ENCODE measurements around the gene ARHGAP26. TPM values are rescaled to one million over a fixed set of nuclear protein-coding genes. Genes with fewer than 3 reads are reported as not detected.

ARHGAP26 gene
- total RNA-seq, 1 experiment from 2014 or later: 34.5 TPM

DNA sequence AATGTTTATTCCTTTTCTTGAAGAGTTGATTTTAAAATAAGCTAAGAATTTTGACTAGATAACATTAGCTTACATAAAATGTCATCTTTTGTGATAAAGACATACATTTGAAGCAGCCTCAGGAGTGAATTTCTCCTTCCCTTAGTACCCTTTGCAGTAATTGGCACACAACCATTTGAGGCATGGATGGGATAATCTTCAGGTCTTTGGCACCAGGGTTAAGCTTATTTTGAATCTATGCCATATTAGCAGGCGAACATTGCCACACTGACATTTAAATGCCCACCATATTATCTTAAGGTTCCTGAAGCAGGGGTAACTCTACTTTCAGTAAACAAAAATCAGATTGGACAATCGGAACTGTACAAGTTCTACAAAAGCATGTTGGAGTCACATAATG is 507.4 kb downstream of the ARHGAP26 start (continued):
- TF ChIP-seq, protein P1, sequence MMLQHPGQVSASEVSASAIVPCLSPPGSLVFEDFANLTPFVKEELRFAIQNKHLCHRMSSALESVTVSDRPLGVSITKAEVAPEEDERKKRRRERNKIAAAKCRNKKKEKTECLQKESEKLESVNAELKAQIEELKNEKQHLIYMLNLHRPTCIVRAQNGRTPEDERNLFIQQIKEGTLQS (IDR thresholded peaks at IDR 0.05): no peak

Other genes with a start within 250 kb of the ARHGAP26 start
- not detected for gene FGF1, start 84.3 kb upstream of the ARHGAP26 start, total RNA-seq (2021; ENCODE audit: unreplicated experiment)